ENCODE data around the gene ARID4B.
"Not testable (repeated sequence)": the region's sequence is repeated elsewhere in the genome, so short reads cannot be mapped to it uniquely, and the experiment has no call there.

Gene ARID4B

GRCh38 chr1:235259133-235259778 is 68.7 kb downstream of the ARID4B start:
- H3K27me3 ChIP-seq (ENCODE audit: insufficient read depth, poor library complexity, severe bottlenecking): no peaks in the 10 kb centered on the region
- DNase-seq (ENCODE audit: low read depth in 1 of 2, low spot score in 1 of 2): no peak
- TF ChIP-seq GABPA (IDR thresholded peaks at IDR 0.05; ENCODE audit: low read depth) (no peak), SPI1 (IDR thresholded peaks at IDR 0.05; ENCODE audit: borderline replicate concordance, low read depth) (no peak)
- no peak overlapping the region for H3K4me3 ChIP-seq (replicated peaks; ENCODE audit: insufficient read depth, low read length)
- H3K27ac ChIP-seq (replicated peaks): no peak overlapping the region

GRCh38 chr1:235258068-235258467 is 69.9 kb downstream of the ARID4B start:
- H3K27ac ChIP-seq (replicated peaks); DNase-seq (ENCODE audit: low read depth in 1 of 2, low spot score in 1 of 2); H3K4me3 ChIP-seq (replicated peaks; ENCODE audit: insufficient read depth, low read length); H3K27me3 ChIP-seq (ENCODE audit: insufficient read depth, poor library complexity, severe bottlenecking): not testable (repeated sequence)

GRCh38 chr1:235254721-235255120 is 73.3 kb downstream of the ARID4B start:
- Histone ChIP-seq H3K4me3 (replicated peaks; ENCODE audit: insufficient read depth, low read length) (no peak overlapping the region), H3K27ac (replicated peaks) (no peak overlapping the region), H3K27me3 (ENCODE audit: insufficient read depth, poor library complexity, severe bottlenecking) (no peaks in the 10 kb centered on the region)
- TF ChIP-seq GABPA (IDR thresholded peaks at IDR 0.05; ENCODE audit: low read depth) (no peak), SPI1 (IDR thresholded peaks at IDR 0.05; ENCODE audit: borderline replicate concordance, low read depth) (no peak), POLR2AphosphoS5 (IDR thresholded peaks at IDR 0.05; ENCODE audit: low read depth) (no peak)
- TF ChIP-seq, protein P1, sequence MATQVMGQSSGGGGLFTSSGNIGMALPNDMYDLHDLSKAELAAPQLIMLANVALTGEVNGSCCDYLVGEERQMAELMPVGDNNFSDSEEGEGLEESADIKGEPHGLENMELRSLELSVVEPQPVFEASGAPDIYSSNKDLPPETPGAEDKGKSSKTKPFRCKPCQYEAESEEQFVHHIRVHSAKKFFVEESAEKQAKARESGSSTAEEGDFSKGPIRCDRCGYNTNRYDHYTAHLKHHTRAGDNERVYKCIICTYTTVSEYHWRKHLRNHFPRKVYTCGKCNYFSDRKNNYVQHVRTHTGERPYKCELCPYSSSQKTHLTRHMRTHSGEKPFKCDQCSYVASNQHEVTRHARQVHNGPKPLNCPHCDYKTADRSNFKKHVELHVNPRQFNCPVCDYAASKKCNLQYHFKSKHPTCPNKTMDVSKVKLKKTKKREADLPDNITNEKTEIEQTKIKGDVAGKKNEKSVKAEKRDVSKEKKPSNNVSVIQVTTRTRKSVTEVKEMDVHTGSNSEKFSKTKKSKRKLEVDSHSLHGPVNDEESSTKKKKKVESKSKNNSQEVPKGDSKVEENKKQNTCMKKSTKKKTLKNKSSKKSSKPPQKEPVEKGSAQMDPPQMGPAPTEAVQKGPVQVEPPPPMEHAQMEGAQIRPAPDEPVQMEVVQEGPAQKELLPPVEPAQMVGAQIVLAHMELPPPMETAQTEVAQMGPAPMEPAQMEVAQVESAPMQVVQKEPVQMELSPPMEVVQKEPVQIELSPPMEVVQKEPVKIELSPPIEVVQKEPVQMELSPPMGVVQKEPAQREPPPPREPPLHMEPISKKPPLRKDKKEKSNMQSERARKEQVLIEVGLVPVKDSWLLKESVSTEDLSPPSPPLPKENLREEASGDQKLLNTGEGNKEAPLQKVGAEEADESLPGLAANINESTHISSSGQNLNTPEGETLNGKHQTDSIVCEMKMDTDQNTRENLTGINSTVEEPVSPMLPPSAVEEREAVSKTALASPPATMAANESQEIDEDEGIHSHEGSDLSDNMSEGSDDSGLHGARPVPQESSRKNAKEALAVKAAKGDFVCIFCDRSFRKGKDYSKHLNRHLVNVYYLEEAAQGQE (IDR thresholded peaks at IDR 0.05; ENCODE audit: insufficient replicate concordance, low read depth): no peak
- DNase-seq (ENCODE audit: low read depth in 1 of 2, low spot score in 1 of 2): no peak

- DNase-seq (ENCODE audit: low read depth in 1 of 2, low spot score in 1 of 2): peak; percentile 22 to 81
- H3K27ac ChIP-seq (replicated peaks): no peak overlapping the region
- TF ChIP-seq SPI1 (IDR thresholded peaks at IDR 0.05; ENCODE audit: borderline replicate concordance, low read depth) (no peak), GABPA (IDR thresholded peaks at IDR 0.05; ENCODE audit: low read depth) (no peak)
- TF ChIP-seq, protein P2, sequence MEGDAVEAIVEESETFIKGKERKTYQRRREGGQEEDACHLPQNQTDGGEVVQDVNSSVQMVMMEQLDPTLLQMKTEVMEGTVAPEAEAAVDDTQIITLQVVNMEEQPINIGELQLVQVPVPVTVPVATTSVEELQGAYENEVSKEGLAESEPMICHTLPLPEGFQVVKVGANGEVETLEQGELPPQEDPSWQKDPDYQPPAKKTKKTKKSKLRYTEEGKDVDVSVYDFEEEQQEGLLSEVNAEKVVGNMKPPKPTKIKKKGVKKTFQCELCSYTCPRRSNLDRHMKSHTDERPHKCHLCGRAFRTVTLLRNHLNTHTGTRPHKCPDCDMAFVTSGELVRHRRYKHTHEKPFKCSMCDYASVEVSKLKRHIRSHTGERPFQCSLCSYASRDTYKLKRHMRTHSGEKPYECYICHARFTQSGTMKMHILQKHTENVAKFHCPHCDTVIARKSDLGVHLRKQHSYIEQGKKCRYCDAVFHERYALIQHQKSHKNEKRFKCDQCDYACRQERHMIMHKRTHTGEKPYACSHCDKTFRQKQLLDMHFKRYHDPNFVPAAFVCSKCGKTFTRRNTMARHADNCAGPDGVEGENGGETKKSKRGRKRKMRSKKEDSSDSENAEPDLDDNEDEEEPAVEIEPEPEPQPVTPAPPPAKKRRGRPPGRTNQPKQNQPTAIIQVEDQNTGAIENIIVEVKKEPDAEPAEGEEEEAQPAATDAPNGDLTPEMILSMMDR (IDR thresholded peaks at IDR 0.05; ENCODE audit: insufficient read depth, low read length): peak; percentile 80
Measured at GRCh38 chr1:235253219-235253962, 74.6 kb downstream of the ARID4B start.

GRCh38 chr1:235250430-235250829 is 77.5 kb downstream of the ARID4B start:
- no peak overlapping the region for H3K4me3 ChIP-seq (replicated peaks; ENCODE audit: insufficient read depth, low read length)
- TF ChIP-seq, protein P2 (IDR thresholded peaks at IDR 0.05; ENCODE audit: insufficient read depth, low read length): no peak
- TF ChIP-seq, protein P1 (IDR thresholded peaks at IDR 0.05; ENCODE audit: insufficient replicate concordance, low read depth): no peak
- no peak for TF ChIP-seq GABPA (IDR thresholded peaks at IDR 0.05; ENCODE audit: low read depth)
- TF ChIP-seq SPI1 (IDR thresholded peaks at IDR 0.05; ENCODE audit: borderline replicate concordance, low read depth): no peak
- no peak for TF ChIP-seq POLR2AphosphoS5 (IDR thresholded peaks at IDR 0.05; ENCODE audit: low read depth)
- no peak overlapping the region for H3K27ac ChIP-seq (replicated peaks)
- no peak for DNase-seq (ENCODE audit: low read depth in 1 of 2, low spot score in 1 of 2)
- H3K27me3 ChIP-seq (ENCODE audit: insufficient read depth, poor library complexity, severe bottlenecking): no peaks in the 10 kb centered on the region

More at GRCh38 chr1:235253219-235253962, 74.6 kb downstream of the ARID4B start:
- Histone ChIP-seq H3K4me3 (replicated peaks; ENCODE audit: insufficient read depth, low read length) (no peak overlapping the region), H3K27me3 (ENCODE audit: insufficient read depth, poor library complexity, severe bottlenecking) (no peaks in the 10 kb centered on the region)
